CD14-positive monocyte (primary cell): ENCODE data around the gene LRRC75B. TPM values are rescaled to one million over a fixed set of nuclear protein-coding genes. Genes with fewer than 3 reads are reported as not detected.

Experiments used
- DNase-seq, 3 donors: peaks; one replicate each; pipeline ENCODE4 v3.0.0-alpha.2; 2011 to 2022
- H2AFZ ChIP-seq: 2 replicates; pipeline ENCODE4 v1.6.0; 2012; ENCODE audit warnings: mild to moderate bottlenecking, low read depth, low read length, inconsistent platforms; ENCODE audit not compliant: insufficient read depth, poor library complexity, severe bottlenecking
- H3K27ac ChIP-seq, 2 donors: 1 replicate in 1 of 2; 2 replicates in 1 of 2; pipeline ENCODE4 v1.5.1; 2012 to 2013; ENCODE audit warnings: low read length in 2 of 2, control low read depth in 1 of 2, inconsistent platforms in 1 of 2, low read depth in 1 of 2, mild to moderate bottlenecking in 1 of 2
- H3K27me3 ChIP-seq, 2 donors: one replicate each; pipeline versions ENCODE4 v1.6.0 to v1.6.1; 2011 to 2013; ENCODE audit warnings: low read length in 2 of 2; ENCODE audit not compliant: control insufficient read depth in 2 of 2, insufficient read depth in 2 of 2
- H3K36me3 ChIP-seq, 2 donors: replicated peaks in 1 of 2; 1 replicate in 1 of 2; 2 replicates in 1 of 2; pipeline versions ENCODE4 v1.5.1 to v1.6.1; 2012 to 2013; ENCODE audit warnings: low read length in 2 of 2, control low read depth in 1 of 2, inconsistent platforms in 1 of 2, mild to moderate bottlenecking in 1 of 2; ENCODE audit not compliant: insufficient read depth in 2 of 2, control insufficient read depth in 1 of 2
- H3K4me1 ChIP-seq, 2 donors: 1 replicate in 1 of 2; 2 replicates in 1 of 2; pipeline versions ENCODE4 v1.5.1 to v1.6.1; 2012 to 2013; ENCODE audit warnings: low read length in 2 of 2, control low read depth in 1 of 2, inconsistent platforms in 1 of 2, mild to moderate bottlenecking in 1 of 2, moderate library complexity in 1 of 2; ENCODE audit not compliant: insufficient read depth in 2 of 2, control insufficient read depth in 1 of 2
- H3K4me2 ChIP-seq: replicated peaks from 2 replicates; pipeline ENCODE3; 2012; ENCODE audit warnings: low read length, moderate library complexity, mild to moderate bottlenecking; ENCODE audit not compliant: poor library complexity, severe bottlenecking; ENCODE audit errors: extremely low read depth
- H3K4me3 ChIP-seq, 3 experiments: fragments of 200-600 bp in 1 of 3; sonication (generic) in 1 of 3; replicated peaks in 1 of 3; 1 replicate in 2 of 3; 2 replicates in 1 of 3; pipeline ENCODE4 v1.5.1; 2011 to 2013; ENCODE audit warnings: low read length in 3 of 3, mild to moderate bottlenecking in 3 of 3, control low read depth in 2 of 3, low read depth in 2 of 3, inconsistent platforms in 1 of 3, moderate library complexity in 1 of 3
- H3K79me2 ChIP-seq: 2 replicates; pipeline ENCODE4 v1.6.0; 2012; ENCODE audit warnings: mild to moderate bottlenecking, control low read depth, inconsistent platforms, low read length, moderate library complexity; ENCODE audit not compliant: insufficient read depth
- H3K9ac ChIP-seq: 2 replicates; pipeline ENCODE4 v1.6.0; 2017; ENCODE audit warnings: low read length, mild to moderate bottlenecking; ENCODE audit not compliant: insufficient read depth, poor library complexity, severe bottlenecking
- H3K9me3 ChIP-seq, 2 donors: replicated peaks in 1 of 2; 1 replicate in 1 of 2; 2 replicates in 1 of 2; pipeline versions ENCODE4 v1.5.1 to v1.6.1; 2012 to 2013; ENCODE audit warnings: low read length in 2 of 2, control low read depth in 1 of 2; ENCODE audit not compliant: control insufficient read depth in 1 of 2, insufficient read depth in 1 of 2
- H4K20me1 ChIP-seq: 2 replicates; pipeline ENCODE4 v1.6.0; 2012; ENCODE audit warnings: mild to moderate bottlenecking, low read length, control low read depth, moderate library complexity; ENCODE audit not compliant: insufficient read depth
- H3K27ac Mint-ChIP-seq, 7 donors: one replicate each; pipeline ENCODE4 v1.8.0; 2020; ENCODE audit warnings: mild to moderate bottlenecking in 7 of 7, mixed read lengths in 7 of 7, moderate library complexity in 6 of 7, inconsistent platforms in 2 of 7
- H3K27me3 Mint-ChIP-seq, 3 donors: one replicate each; pipeline ENCODE4 v1.8.0; 2021 to 2022; ENCODE audit warnings: low read depth in 3 of 3, mild to moderate bottlenecking in 3 of 3, mixed read lengths in 3 of 3, moderate library complexity in 3 of 3, inconsistent platforms in 1 of 3
- H3K36me3 Mint-ChIP-seq, 2 donors: one replicate each; pipeline ENCODE4 v1.8.0; 2020; ENCODE audit warnings: mixed read lengths in 2 of 2, inconsistent platforms in 1 of 2, mild to moderate bottlenecking in 1 of 2
- H3K4me1 Mint-ChIP-seq: one replicate; pipeline ENCODE4 v1.8.0; 2020; ENCODE audit warnings: mild to moderate bottlenecking, mixed read lengths
- H3K4me3 Mint-ChIP-seq, 2 donors: one replicate each; pipeline ENCODE4 v1.8.0; 2020; ENCODE audit warnings: mild to moderate bottlenecking in 2 of 2, mixed read lengths in 2 of 2, moderate library complexity in 1 of 2
- H3K9me3 Mint-ChIP-seq, 7 donors: one replicate each; pipeline ENCODE4 v1.8.0; 2020 to 2022; ENCODE audit warnings: mixed read lengths in 7 of 7, mild to moderate bottlenecking in 6 of 7, moderate library complexity in 6 of 7, inconsistent platforms in 2 of 7
- CTCF ChIP-seq: fragments of 200-600 bp; IDR thresholded peaks from one replicate; pipeline ENCODE4 v1.8.0; 2022; ENCODE audit warnings: antibody characterized with exemption, mild to moderate bottlenecking
- WGBS: methylation state at CpG from one replicate; pipeline ENCODE4 v1.1.5; 2013; ENCODE audit warnings: missing lambda C conversion rate; ENCODE audit not compliant: insufficient coverage; 5-methylcytosine and 5-hydroxymethylcytosine counted together
- intact Hi-C, 2 donors: fragments of 100-400 bp; cut with micrococcal nuclease; formaldehyde crosslinking; loops; one replicate each; pipeline versions ENCODE4 v1.15.0 to v1.15.1; 2023
- polyA plus RNA-seq, 3 donors: library from polyadenylated mRNA; depleted of rRNA in 1 of 3; unstranded in 2 of 3; stranded (reverse) in 1 of 3; fragments of 300-500 nt in 2 of 3; fragments of >200 nt in 1 of 3; fragmentation: Illumina TruSeq in 2 of 3; gene quantifications; 1 replicate in 2 of 3; 2 replicates in 1 of 3; pipeline ENCODE4 v1.2.3, GENCODE V29; 2012 to 2021

Gene LRRC75B
- polyA plus RNA-seq, 3 donors, result 0.20 to 5.2 (median 0.53) TPM

GRCh38 chr22:24571266-24571665, 21.6 kb downstream of the LRRC75B start:
- H2AFZ ChIP-seq, result no peak overlapping the region
- H4K20me1 ChIP-seq, result peaks cover 32% of the 10 kb centered on the region
- no peak for TF ChIP-seq CTCF
- Mint-ChIP-seq H3K4me3 (no peak overlapping the region), H3K9me3 (no peaks in the 10 kb centered on the region), H3K36me3 (peaks cover 72 to 90% of the 10 kb centered on the region in 2 donors), H3K27ac (peak overlapping the region in 1 of 7 donors; percentile 55), H3K27me3 (peaks cover 0 to 2% (median 1%) of the 10 kb centered on the region in 3 donors), H3K4me1 (no peaks in the 10 kb centered on the region)
- DNase-seq, result no peak
- peaks cover 74 to 86% of the 10 kb centered on the region in 2 donors for H3K36me3 ChIP-seq
- no peak overlapping the region for H3K4me3 ChIP-seq
- H3K27ac ChIP-seq, result no peak overlapping the region
- intact Hi-C loops, result no loop called here
- no peak overlapping the region for H3K9ac ChIP-seq
- no peaks in the 10 kb centered on the region for H3K9me3 ChIP-seq
- no peak overlapping the region for H3K4me2 ChIP-seq
- no peaks in the 10 kb centered on the region for H3K27me3 ChIP-seq
- 100% methylated on average over 3 of the region's 7 CpGs for WGBS
- H3K79me2 ChIP-seq, result peaks cover 14% of the 10 kb centered on the region
- no peaks in the 10 kb centered on the region for H3K4me1 ChIP-seq

- Histone ChIP-seq H2AFZ (no peak overlapping the region), H3K27me3 (no peaks in the 10 kb centered on the region), H3K36me3 (peaks cover 70 to 97% of the 10 kb centered on the region in 2 donors), H3K27ac (no peak overlapping the region), H3K4me3 (no peak overlapping the region), H3K9ac (no peak overlapping the region), H3K4me2 (no peak overlapping the region), H3K79me2 (peaks cover 49% of the 10 kb centered on the region), H3K9me3 (no peaks in the 10 kb centered on the region), H3K4me1 (no peaks in the 10 kb centered on the region), H4K20me1 (peaks cover 68% of the 10 kb centered on the region)
- no peak for TF ChIP-seq CTCF
- WGBS, result 98% methylated on average over 5 of the region's 10 CpGs
- Mint-ChIP-seq H3K27me3 (peaks cover 0 to 1% (median 0%) of the 10 kb centered on the region in 3 donors), H3K36me3 (peaks cover 61 to 83% of the 10 kb centered on the region in 2 donors), H3K27ac (no peak overlapping the region), H3K4me3 (no peak overlapping the region), H3K4me1 (peaks cover 6% of the 10 kb centered on the region), H3K9me3 (no peaks in the 10 kb centered on the region)
- intact Hi-C loops, result no loop called here
- DNase-seq, result no peak
Observed at GRCh38 chr22:24567668-24568067, 25.2 kb downstream of the LRRC75B start.
